DOHH2 (cell line): ENCODE data around the gene SEC61A1.

Source experiments
- EZH2phosphoT487 ChIP-seq: fragments of 200-600 bp; sonication (generic); IDR thresholded peaks from 2 replicates; pipeline ENCODE4 v1.6.1; 2017; ENCODE audit warnings: borderline replicate concordance, mild to moderate bottlenecking, antibody characterized with exemption, low read length, moderate library complexity, mixed read lengths
- TF ChIP-seq, protein P1 (sequence below): fragments of 200-600 bp; sonication (generic); IDR thresholded peaks from one replicate; pipeline ENCODE4 v1.5.1; 2014; ENCODE audit warnings: antibody characterized with exemption, mild to moderate bottlenecking, low read depth, low read length; ENCODE audit not compliant: poor library complexity, severe bottlenecking

DNA sequence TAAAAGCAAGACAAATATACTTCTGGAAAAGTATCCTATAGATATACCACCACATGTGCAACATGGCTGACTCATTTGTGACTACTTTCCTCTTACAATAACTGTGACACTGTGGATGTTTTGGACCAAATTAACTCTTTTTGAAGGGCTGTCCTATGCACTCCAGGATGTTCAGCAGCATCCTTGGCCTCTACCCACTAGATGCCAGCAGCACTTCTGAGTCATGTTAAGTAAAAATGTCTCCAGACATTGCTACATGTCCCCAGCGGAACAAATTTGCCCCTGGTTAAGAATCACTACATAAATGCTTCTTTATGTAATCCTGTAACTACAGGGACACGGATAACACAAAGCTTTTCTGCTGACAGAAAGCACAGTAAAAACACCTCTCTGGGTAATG lies 39.3 kb downstream of the SEC61A1 start:
- TF ChIP-seq, protein P1, sequence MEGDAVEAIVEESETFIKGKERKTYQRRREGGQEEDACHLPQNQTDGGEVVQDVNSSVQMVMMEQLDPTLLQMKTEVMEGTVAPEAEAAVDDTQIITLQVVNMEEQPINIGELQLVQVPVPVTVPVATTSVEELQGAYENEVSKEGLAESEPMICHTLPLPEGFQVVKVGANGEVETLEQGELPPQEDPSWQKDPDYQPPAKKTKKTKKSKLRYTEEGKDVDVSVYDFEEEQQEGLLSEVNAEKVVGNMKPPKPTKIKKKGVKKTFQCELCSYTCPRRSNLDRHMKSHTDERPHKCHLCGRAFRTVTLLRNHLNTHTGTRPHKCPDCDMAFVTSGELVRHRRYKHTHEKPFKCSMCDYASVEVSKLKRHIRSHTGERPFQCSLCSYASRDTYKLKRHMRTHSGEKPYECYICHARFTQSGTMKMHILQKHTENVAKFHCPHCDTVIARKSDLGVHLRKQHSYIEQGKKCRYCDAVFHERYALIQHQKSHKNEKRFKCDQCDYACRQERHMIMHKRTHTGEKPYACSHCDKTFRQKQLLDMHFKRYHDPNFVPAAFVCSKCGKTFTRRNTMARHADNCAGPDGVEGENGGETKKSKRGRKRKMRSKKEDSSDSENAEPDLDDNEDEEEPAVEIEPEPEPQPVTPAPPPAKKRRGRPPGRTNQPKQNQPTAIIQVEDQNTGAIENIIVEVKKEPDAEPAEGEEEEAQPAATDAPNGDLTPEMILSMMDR, result no peak
- TF ChIP-seq EZH2phosphoT487, result no peak
